ENCODE data around the gene SLC5A10.

Gene SLC5A10

DNA sequence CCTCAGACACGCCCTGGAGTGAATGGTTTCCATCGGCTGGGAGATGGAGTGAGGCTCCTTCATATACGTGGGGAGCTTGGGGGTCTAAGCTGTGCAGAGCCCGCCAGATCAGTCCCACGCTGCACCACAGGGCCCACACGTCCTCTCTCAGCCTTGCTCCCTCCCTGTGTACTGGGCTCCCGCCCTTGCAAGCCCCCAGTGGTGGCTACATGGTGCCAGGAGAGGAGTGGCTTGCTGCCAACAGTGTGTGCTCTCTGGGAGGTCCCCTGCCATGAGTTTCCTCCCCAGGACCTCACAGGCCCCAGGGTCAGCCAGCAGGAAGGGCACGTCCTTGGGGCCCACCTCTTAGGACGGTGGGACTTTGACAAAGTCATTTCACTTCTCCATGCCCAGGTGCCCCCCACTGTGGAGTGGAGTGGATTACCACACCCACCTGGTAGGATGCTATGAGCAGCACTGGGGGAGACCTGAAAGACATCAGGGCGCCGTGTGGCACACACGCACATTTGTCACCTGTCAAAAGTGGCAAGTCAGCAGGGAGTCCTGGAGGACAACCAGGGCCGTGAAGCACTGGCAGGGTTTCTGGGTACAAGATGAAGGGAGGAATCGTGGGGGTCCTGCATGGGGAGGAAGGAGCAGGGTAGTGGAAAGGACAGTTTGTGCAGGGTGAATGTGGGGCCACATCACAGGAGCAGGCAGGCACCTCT is 13.7 kb downstream of the SLC5A10 start:
- DNase-seq, result no peak

- DNase-seq, result no peak
Measured at GRCh38 chr17:18966831-18967624, 15.1 kb downstream of the SLC5A10 start.

- DNase-seq, result no peak
Measured at GRCh38 chr17:18967916-18968315, 16.0 kb downstream of the SLC5A10 start.

- DNase-seq, result no peak
Measured at GRCh38 chr17:18968345-18968744, 16.4 kb downstream of the SLC5A10 start.

DNA sequence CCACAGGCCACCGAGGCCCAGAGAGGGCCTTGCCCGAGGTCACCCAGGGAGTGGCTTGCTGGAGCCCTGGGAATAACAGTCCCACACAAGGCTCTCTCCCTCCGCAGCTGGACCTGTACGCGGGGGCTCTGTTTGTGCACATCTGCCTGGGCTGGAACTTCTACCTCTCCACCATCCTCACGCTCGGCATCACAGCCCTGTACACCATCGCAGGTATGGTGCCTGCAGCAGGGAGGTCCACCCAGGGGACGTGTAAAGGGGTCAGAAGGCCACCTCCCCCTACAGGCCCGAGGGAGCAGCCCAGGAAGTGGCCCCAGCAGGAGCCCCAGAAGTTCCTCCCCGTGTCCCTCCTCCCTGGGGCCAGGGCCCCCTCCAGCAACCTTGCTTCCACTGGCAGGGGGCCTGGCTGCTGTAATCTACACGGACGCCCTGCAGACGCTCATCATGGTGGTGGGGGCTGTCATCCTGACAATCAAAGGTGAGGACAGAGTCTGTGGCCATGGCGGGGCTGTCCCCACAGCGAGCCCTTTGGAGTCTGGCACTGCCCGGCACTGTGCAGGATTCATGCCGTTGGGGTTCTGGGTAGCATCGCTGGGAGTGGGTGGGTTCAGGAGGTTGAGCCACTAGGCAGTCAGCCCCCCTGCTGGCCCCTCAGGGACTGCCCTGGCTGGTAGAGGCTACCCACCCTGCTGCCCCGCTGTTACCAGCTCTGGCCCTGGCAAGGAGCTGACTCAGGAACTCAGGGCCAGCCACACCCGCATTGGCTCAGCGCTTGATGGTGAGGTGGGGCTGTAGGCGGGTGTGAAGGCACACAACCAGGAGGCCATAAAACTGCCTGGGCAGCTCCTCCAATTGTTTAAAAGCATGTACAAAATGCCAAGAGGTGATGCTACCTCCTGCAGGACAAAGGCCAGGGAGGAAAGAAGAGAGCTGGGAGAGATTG is 17.3 kb downstream of the SLC5A10 start:
- no peak for DNase-seq

- no peak for DNase-seq
Measured at GRCh38 chr17:18970582-18971480, 18.9 kb downstream of the SLC5A10 start.

DNA sequence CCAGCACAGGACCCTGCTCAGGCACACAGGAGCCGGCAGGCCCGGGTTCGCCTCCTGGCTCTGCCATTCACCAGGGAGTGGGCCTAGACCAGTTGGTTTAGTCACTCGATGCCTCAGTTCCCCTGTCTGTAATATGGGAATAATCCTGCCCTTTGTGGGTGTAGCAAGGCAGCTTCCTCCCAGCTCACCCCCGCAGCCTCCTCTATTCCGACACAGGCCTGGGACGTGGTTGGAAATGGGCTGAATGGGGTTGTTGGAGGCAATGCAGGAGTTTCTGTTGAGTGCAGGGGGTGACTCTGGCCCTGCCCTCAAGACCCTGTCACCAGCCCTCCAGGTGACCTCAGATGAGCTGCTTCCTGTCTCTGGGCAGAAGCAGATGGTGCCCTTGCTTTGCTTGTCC is 19.8 kb downstream of the SLC5A10 start:
- DNase-seq, result no peak

GRCh38 chr17:18974407-18975149 is 22.6 kb downstream of the SLC5A10 start:
- DNase-seq, result no peak

DNA sequence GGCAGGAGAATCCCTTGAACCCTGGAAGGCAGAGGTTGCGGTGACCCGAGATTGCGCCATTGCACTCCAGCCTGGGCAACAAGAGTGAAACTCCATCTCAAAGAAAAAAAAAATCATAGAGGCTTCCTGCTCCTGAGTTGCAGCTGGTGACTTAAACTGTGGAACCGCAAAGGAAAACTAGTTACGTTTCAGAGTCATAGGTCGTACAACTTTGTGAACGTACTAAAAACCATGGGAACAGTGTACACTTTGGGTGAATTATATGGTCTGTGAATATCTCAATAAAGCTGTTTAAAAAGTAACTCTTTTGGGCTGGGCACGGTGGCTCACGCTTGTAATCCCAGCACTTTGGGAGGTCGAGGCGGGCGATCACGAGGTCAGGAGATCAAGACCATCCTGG is 23.6 kb downstream of the SLC5A10 start:
- DNase-seq, result no peak

GRCh38 chr17:18976201-18976600 is 24.2 kb downstream of the SLC5A10 start:
- DNase-seq, result no peak

DNA sequence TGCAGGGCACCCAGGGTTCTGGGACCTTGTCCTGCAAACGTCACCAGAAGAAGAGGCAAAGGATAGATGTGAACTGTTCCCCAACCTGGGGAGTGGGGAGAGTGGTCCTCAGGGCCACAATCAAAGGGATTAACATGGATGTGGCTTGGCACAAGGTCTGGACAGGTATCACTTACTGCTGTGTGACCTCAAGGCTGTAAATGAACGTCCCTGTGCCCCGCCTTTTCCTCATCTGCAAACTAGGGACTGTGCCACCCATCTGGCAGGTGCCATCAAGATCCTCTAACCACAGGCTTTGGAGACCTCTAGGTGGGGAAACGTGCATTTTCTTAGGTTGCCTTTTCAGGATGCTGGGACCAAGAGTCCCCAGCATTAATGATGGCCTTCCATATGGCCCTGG is 25.1 kb downstream of the SLC5A10 start:
- no peak for DNase-seq

- DNase-seq, result no peak
Measured at GRCh38 chr17:18977646-18978045, 25.7 kb downstream of the SLC5A10 start.

DNA sequence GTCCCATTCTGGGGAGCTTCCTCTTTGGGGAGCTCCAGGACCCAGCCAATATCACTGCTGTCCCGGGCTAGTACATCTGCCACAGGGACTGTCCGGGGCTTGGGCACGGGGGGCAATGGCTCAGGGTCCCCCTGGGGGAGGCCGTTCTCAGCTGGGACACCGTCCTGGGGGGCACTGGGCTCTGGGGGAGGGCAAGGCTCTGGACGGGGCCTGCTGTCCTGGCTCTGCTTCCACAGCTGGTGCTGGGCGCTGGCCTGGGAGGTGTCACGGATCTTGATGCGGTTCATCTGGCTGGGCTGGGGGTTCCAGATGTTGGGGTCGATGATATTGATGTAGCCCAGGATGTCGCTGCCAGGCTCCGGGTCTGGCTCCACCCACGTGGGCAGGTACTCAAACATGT is 26.1 kb downstream of the SLC5A10 start:
- DNase-seq, result no peak

GRCh38 chr17:18978655-18979054 is 26.7 kb downstream of the SLC5A10 start:
- DNase-seq, result no peak

DNA sequence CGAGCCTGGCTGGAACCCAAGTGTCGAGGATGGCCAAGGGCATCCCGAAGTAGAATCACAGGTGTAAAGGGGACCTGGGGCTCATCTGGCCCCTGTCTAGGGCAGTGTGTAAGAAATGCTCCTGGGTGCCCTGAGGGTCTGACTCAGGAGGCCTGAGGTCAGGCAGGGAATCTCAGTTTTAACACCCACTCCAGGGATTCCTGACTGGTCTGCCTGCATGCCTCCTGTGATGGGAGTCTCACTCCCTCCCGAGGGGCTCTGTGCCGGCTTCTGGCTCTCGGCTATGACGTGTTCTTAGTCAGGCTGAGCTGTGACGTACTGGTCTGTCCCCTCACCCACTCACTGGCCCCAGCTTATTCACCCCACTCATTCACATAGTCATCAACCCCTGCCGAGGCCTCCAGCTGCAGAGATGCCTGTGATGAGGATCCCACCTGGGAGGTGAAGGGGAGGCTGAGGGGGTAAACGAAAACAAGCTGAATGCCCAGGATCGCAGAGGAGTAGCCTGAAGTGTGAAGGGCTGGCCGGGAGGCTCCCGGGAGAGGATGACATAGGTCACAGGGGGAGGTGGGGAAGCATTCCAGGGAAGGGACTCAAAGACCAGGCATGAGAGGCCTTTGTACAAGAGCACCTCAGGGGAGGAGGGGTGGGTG is 28.8 kb downstream of the SLC5A10 start:
- no peak for DNase-seq

GRCh38 chr17:18981335-18981641 is 29.3 kb downstream of the SLC5A10 start:
- no peak for DNase-seq

- no peak for DNase-seq
Measured at GRCh38 chr17:18981642-18982424, 29.9 kb downstream of the SLC5A10 start.

GRCh38 chr17:18984273-18985114 is 32.5 kb downstream of the SLC5A10 start:
- DNase-seq, result no peak

- no peak for DNase-seq
Measured at GRCh38 chr17:18985475-18985874, 33.5 kb downstream of the SLC5A10 start.
